Caco-2 (cell line): ENCODE measurements around the gene DLGAP4. TPM values are rescaled to one million over a fixed set of nuclear protein-coding genes. Genes with fewer than 3 reads are reported as not detected.
A peak's percentile ranks its signal among the peaks of the same experiment; 100 is the strongest.

ENCODE experiments used
- BruUV-seq: library from RNA; stranded (reverse); fragments of 400-500 nt; replicated peaks from 2 replicates; lab custom pipeline; 2021; lab: Mats Ljungman, UMichigan
- CTCF ChIA-PET: fragments of 300-600 bp; sonication (Branson Sonifier 250); formaldehyde crosslinking; loops from one replicate; lab custom pipeline; 2022; ENCODE audit warnings: antibody characterized with exemption; lab: Charles Lee
- POLR2A ChIA-PET: fragments of 300-600 bp; sonication (Branson Sonifier 250); formaldehyde crosslinking; loops from one replicate; lab custom pipeline; 2022; ENCODE audit warnings: antibody characterized with exemption; lab: Charles Lee
- DNase-seq, 2 experiments: peaks; one replicate each; pipeline versions ENCODE4 v3.0.0 to v3.0.0-alpha.2; 2020 to 2022
- H3K27me3 ChIP-seq: replicated peaks from 2 replicates; pipeline ENCODE4 v1.6.0; 2011; ENCODE audit warnings: low read length; ENCODE audit not compliant: control insufficient read depth, insufficient read depth
- H3K36me3 ChIP-seq: 2 replicates; pipeline ENCODE4 v1.5.1; 2011; ENCODE audit warnings: low read length; ENCODE audit not compliant: control insufficient read depth, insufficient read depth
- H3K4me1 ChIP-seq: fragments of 250-450 bp; sonication (Bioruptor Pico); 2 replicates; pipeline ENCODE4 v1.5.1; 2020; ENCODE audit warnings: mild to moderate bottlenecking
- H3K4me3 ChIP-seq: 2 replicates; pipeline ENCODE4 v1.5.1; 2011; ENCODE audit warnings: low read depth, mild to moderate bottlenecking, control low read depth, low read length
- H3K9me3 ChIP-seq: fragments of 250-450 bp; sonication (Bioruptor Pico); 2 replicates; pipeline ENCODE4 v1.5.1; 2020; ENCODE audit warnings: mild to moderate bottlenecking, moderate library complexity
- H3K27ac Mint-ChIP-seq: one replicate; pipeline ENCODE4 v1.8.0; 2022; ENCODE audit warnings: mixed read lengths; ENCODE audit not compliant: unreplicated experiment
- H3K27me3 Mint-ChIP-seq: one replicate; pipeline ENCODE4 v1.8.0; 2022; ENCODE audit warnings: mixed read lengths; ENCODE audit not compliant: insufficient read depth, unreplicated experiment
- H3K36me3 Mint-ChIP-seq: one replicate; pipeline ENCODE4 v1.8.0; 2022; ENCODE audit warnings: mild to moderate bottlenecking, mixed read lengths; ENCODE audit not compliant: insufficient read depth, unreplicated experiment
- H3K4me1 Mint-ChIP-seq: one replicate; pipeline ENCODE4 v1.8.0; 2022; ENCODE audit warnings: low read depth, mixed read lengths; ENCODE audit not compliant: unreplicated experiment
- H3K4me3 Mint-ChIP-seq: one replicate; pipeline ENCODE4 v1.8.0; 2022; ENCODE audit warnings: mild to moderate bottlenecking, moderate library complexity, mixed read lengths; ENCODE audit not compliant: unreplicated experiment
- H3K9me3 Mint-ChIP-seq: one replicate; pipeline ENCODE4 v1.8.0; 2022; ENCODE audit warnings: mixed read lengths; ENCODE audit not compliant: unreplicated experiment
- CTCF ChIP-seq, 2 experiments: fragments of 200-600 bp in 1 of 2; IDR thresholded peaks; 1 replicate in 1 of 2; 2 replicates in 1 of 2; pipeline versions ENCODE4 v1.5.1 to v1.8.0; 2011 to 2022; ENCODE audit warnings: antibody characterized with exemption in 1 of 2, control low read depth in 1 of 2, inconsistent platforms in 1 of 2, low read depth in 1 of 2, low read length in 1 of 2, mild to moderate bottlenecking in 1 of 2, moderate library complexity in 1 of 2; ENCODE audit not compliant: insufficient read depth in 1 of 2, severe bottlenecking in 1 of 2, unreplicated experiment in 1 of 2
- intact Hi-C: fragments of 100-400 bp; cut with micrococcal nuclease; formaldehyde crosslinking; loops from one replicate; pipeline ENCODE4 v1.10.0; 2022; ENCODE audit not compliant: unreplicated experiment
- total RNA-seq: library from RNA; stranded (reverse); gene quantifications from 2 replicates; pipeline ENCODE4 v1.2.3, GENCODE V29; 2022

Gene DLGAP4
- total RNA-seq, 1 experiment from 2014 or later, result 122 TPM

- TF ChIP-seq CTCF (IDR thresholded peaks at IDR 0.05; ENCODE audit: insufficient read depth in 1 of 2, low read depth in 1 of 2, low read length in 1 of 2, severe bottlenecking in 1 of 2, unreplicated experiment in 1 of 2), result no peak
- no peak overlapping the region for H3K27ac Mint-ChIP-seq
- peaks cover 21% of the 10 kb centered on the region for H3K27me3 Mint-ChIP-seq
- H3K4me1 ChIP-seq, result no peaks in the 10 kb centered on the region
- no peaks in the 10 kb centered on the region for H3K9me3 ChIP-seq
- no peaks in the 10 kb centered on the region for H3K36me3 ChIP-seq
- CTCF ChIA-PET, result no interaction called here
- no TSS peak for BruUV-seq
- H3K27me3 ChIP-seq, result no peaks in the 10 kb centered on the region; the same call in 1 of the 2 replicates
- H3K9me3 Mint-ChIP-seq, result no peaks in the 10 kb centered on the region
- no peaks in the 10 kb centered on the region for H3K4me1 Mint-ChIP-seq
- DNase-seq, result peak in 1 of 2 experiments; percentile 42
- H3K4me3 Mint-ChIP-seq, result no peak overlapping the region
- intact Hi-C loops, result no loop called here
- POLR2A ChIA-PET, result no interaction called here
- H3K4me3 ChIP-seq, result no peak overlapping the region
- H3K36me3 Mint-ChIP-seq, result no peaks in the 10 kb centered on the region
These were observed 30.5 kb upstream of the DLGAP4 start for GRCh38 chr20:36275441-36276189.

GRCh38 chr20:36277546-36277945 lies 28.6 kb upstream of the DLGAP4 start:
- no peaks in the 10 kb centered on the region for H3K9me3 Mint-ChIP-seq
- H3K27ac Mint-ChIP-seq, result no peak overlapping the region
- Histone ChIP-seq H3K36me3 (no peaks in the 10 kb centered on the region), H3K27me3 (no peaks in the 10 kb centered on the region; the same call in 1 of the 2 replicates), H3K9me3 (no peaks in the 10 kb centered on the region), H3K4me1 (no peaks in the 10 kb centered on the region), H3K4me3 (no peak overlapping the region)
- H3K27me3 Mint-ChIP-seq, result peaks cover 34% of the 10 kb centered on the region
- H3K4me3 Mint-ChIP-seq, result no peak overlapping the region
- TF ChIP-seq CTCF (IDR thresholded peaks at IDR 0.05; ENCODE audit: insufficient read depth in 1 of 2, low read depth in 1 of 2, low read length in 1 of 2, severe bottlenecking in 1 of 2, unreplicated experiment in 1 of 2), result no peak
- H3K36me3 Mint-ChIP-seq, result no peaks in the 10 kb centered on the region
- intact Hi-C loops, result no loop called here
- BruUV-seq, result no TSS peak
- no peaks in the 10 kb centered on the region for H3K4me1 Mint-ChIP-seq
- CTCF ChIA-PET, result interaction anchor here (0.8 kb wide), 1 partner anchor 9 kb away, joined by 3 read pairs; no protein-coding TSS in a partner anchor
- POLR2A ChIA-PET, result no interaction called here
- peak in 1 of 2 experiments; percentile 43 for DNase-seq

GRCh38 chr20:36279362-36279761 lies 26.8 kb upstream of the DLGAP4 start:
- Mint-ChIP-seq H3K27me3 (peaks cover 42% of the 10 kb centered on the region), H3K4me1 (no peaks in the 10 kb centered on the region), H3K36me3 (no peaks in the 10 kb centered on the region), H3K27ac (no peak overlapping the region), H3K4me3 (no peak overlapping the region), H3K9me3 (no peaks in the 10 kb centered on the region)
- CTCF ChIA-PET, result interaction anchor here (1.6 kb wide), 1 partner anchor 120 kb away, joined by 3 read pairs; no protein-coding TSS in a partner anchor
- intact Hi-C loops, result no loop called here
- H3K27me3 ChIP-seq, result no peaks in the 10 kb centered on the region; the same call in 1 of the 2 replicates
- TF ChIP-seq CTCF (IDR thresholded peaks at IDR 0.05; ENCODE audit: insufficient read depth in 1 of 2, low read depth in 1 of 2, low read length in 1 of 2, severe bottlenecking in 1 of 2, unreplicated experiment in 1 of 2), result no peak
- no peaks in the 10 kb centered on the region for H3K9me3 ChIP-seq
- H3K36me3 ChIP-seq, result no peaks in the 10 kb centered on the region
- no peak overlapping the region for H3K4me3 ChIP-seq
- H3K4me1 ChIP-seq, result no peaks in the 10 kb centered on the region
- DNase-seq, result no peak
- no TSS peak for BruUV-seq
- POLR2A ChIA-PET, result no interaction called here
